Left lobe of liver (tissue), 2 donors: Measurements from ENCODE around the gene PPP4R3B. TPM values are rescaled to one million over a fixed set of nuclear protein-coding genes. Genes with fewer than 3 reads are reported as not detected.
A peak's percentile ranks its signal among the peaks of the same experiment; 100 is the strongest.
"Not testable (repeated sequence)": the region's sequence is repeated elsewhere in the genome, so short reads cannot be mapped to it uniquely, and the experiment has no call there.

ENCODE experiments used
- ATAC-seq: fragments of 200-7000 bp; cut with Tn5 transposase; one replicate; pipeline ENCODE4 v1.9.1; 2020; ENCODE audit warnings: mild to moderate bottlenecking, moderate library complexity
- DNase-seq: peaks from one replicate; pipeline ENCODE4 v3.0.0-alpha.2; 2020; ENCODE audit warnings: low spot score
- total RNA-seq: library from RNA; stranded (reverse); gene quantifications from one replicate; pipeline ENCODE4 v1.2.1, GENCODE V29; 2021
- donor health status: DM: no; HTN: no; CAD: no; lungs with moderate emphysema.
- donor health status: DM: no; HTN: yes; CAD: no.

Gene PPP4R3B
- total RNA-seq, 1 donor from 2014 or later, result 38.7 TPM

DNA sequence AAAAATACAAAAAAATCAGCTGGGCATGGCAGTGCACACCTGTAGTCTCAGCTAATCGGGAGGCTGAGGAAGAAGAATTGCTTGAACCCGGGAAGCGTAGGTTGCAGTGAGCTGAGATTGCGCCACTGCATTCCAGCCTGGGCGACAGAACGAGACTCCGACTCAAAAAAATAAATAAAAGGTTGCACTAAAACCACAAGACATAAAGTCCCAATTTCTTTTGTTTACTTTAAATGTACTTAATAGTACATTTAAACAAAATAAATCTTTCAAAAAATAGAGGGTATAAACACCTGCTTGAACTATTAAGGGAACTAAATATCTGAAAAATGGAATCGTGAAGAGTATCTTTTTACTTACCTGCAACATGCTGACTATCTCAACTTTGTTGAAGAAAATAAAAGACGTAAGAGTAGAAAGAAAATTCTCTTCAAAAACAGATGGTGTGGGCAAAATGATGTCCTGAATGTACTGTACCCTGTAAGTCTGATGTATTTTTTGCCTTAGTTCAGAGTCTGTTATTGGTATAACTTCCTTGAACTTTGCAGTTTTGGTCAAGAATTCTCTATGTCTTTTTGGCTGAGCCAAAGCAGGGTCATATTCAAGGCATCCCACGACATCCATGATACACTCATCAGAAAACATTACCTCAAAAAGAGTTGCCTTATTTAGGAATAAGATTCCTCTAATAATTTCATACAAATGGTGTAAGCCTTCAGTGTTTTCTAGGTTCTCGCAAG is 19.2 kb downstream of the PPP4R3B start:
- DNase-seq, result no peak
- no peak for ATAC-seq

DNA sequence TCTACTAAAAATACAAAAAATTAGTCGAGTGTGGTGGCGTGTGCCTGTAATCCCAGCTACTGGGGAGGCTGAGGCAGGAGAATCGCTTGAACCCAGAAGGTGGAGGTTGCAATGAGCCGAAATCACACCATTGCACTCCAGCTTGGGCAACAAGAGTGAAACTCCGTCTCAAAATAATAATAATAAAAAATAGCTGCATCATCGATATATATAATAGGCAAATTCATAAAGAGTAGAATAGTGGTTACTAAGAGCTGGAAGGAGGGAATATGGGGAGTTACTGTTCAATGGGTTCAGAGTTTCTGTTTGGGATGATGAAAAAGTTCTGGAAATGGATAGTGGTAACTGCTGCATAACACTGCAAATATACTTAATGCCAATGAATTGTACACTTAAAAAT is 20.6 kb downstream of the PPP4R3B start:
- not testable (repeated sequence) for ATAC-seq

DNA sequence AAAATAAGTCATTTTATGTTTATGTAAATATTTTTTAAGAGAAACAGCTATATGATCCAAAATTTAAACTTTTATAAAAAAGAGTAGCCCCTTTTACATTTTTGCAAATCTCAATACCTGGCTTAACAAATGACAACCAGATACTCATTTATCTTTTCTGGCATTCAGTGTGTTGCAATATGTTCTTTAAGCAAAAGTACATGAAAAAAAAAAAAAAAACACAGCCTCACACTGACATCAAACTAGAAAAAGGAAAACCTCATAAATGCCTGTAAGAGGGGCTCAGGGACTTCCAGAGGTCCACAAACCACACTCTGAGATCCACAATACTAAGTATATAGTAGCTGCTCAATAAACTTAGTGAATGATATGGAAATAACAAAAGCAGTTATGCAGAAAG is 21.9 kb downstream of the PPP4R3B start:
- peak; percentile 25 for ATAC-seq
- DNase-seq, result no peak

More for the DNA sequence above, 20.6 kb downstream of the PPP4R3B start:
- not testable (repeated sequence) for DNase-seq

DNA sequence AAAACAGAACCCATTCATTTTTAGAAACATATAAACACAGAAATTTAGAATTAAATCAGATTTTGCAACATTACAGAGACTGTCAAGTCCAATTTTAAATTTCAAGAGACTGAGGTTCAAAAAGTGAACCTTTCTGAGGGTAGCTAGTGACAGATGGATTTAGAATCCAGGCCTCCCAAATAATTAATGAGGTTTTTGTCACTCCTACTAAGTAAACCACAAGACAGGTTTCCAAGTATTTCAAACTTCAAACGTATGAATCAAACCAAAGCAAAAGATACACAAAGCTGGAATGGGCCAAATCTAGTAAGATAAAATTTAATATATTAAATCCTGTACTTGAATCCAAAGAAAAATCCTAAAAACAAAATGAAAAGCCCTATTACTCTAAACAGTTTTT is 25.3 kb downstream of the PPP4R3B start:
- DNase-seq (no peak), ATAC-seq (no peak)

GRCh38 chr2:55590810-55591440 is 26.5 kb downstream of the PPP4R3B start:
- DNase-seq (no peak), ATAC-seq (no peak)

GRCh38 chr2:55585451-55586080 is 31.9 kb downstream of the PPP4R3B start:
- DNase-seq (no peak), ATAC-seq (no peak)

DNA sequence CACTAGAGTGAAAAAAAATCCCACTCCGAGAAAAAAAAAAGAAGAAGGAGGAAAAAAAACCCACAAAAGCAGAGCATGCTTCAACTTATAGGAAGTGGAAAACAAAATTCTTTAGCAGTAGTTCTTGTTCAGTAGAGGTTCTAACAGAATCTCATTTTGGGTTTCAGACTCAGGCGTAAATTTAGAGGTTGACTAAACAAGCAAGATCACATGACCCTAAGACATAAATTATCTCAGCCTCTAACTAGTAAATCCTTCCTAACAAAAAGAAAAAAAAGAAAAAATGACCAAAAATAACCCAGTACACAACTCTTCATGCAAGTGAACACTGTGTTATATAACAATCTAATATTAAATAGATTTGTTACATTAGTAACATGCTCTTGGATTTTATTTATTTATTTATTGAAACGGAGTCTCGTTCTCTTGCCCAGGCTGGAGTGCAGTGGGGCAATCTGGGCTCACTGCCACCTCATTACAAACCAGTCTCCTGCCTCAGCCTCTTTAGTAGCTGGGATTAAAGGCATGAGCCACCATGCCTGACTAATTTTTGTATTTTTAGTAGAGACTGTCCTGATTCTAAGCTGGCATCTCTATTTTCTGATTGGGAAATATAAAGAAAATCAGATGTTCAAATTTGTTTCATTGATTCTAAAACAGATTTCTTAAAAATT is 35.4 kb downstream of the PPP4R3B start:
- no peak for ATAC-seq
- no peak for DNase-seq

GRCh38 chr2:55581435-55581834 is 36.0 kb downstream of the PPP4R3B start:
- ATAC-seq (no peak), DNase-seq (no peak)

DNA sequence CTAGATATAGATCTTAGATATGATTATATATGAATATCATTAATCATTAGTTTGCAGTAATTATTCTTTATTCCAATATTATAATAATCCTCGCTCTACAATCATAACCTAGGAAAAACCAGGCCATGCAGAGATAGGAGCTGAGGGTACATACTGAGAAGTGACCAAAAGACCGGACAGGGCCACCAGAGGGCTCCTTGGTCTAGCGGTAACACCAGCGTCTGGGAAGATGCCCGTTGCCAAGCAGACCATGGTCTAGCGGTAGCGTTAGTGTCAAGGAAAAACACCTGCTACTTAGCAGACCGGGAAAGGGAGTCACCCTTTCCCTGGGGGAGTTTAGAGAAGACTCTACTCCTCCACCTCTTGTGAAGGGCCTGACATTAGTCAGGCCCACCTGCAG is 48.4 kb downstream of the PPP4R3B start:
- ATAC-seq, DNase-seq: not testable (repeated sequence)

DNA sequence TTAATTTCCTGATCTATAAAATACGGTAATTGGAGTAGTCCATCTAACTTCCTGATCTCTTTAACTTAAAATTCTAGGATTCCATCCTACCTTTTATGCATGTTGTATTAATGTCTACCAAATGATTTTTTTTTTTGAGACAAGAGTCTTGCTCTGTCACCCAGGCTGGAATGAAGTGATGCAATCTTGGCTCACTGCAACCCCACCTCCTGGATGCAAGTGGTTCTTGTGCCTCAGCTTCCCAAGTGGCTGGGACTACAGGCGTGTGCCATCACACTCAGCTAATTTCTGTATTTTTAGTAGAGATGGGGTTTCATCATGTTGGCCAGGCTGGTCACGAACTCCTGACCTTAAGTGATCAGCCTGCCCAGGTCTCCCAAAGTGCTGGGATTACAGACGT is 50.1 kb downstream of the PPP4R3B start:
- ATAC-seq (no peak), DNase-seq (no peak)

DNA sequence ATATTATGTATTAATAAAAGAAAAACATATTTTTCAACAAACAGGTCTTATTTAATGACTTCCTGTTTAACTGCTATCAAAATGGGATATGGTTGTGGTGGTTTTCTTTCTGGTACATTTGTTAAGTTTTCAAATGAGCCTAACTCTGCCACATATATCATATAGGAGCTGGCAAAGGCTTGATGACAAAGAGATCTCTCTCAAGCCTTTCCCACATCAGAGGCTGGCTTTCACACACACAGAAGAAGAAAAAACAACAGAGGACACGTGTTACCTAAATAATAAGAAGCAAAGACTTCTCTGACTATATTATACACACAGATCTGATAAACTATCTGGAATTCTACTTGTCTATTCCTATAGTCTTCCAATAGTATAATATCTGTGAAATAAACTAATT is 51.8 kb downstream of the PPP4R3B start:
- no peak for DNase-seq
- ATAC-seq, result no peak

DNA sequence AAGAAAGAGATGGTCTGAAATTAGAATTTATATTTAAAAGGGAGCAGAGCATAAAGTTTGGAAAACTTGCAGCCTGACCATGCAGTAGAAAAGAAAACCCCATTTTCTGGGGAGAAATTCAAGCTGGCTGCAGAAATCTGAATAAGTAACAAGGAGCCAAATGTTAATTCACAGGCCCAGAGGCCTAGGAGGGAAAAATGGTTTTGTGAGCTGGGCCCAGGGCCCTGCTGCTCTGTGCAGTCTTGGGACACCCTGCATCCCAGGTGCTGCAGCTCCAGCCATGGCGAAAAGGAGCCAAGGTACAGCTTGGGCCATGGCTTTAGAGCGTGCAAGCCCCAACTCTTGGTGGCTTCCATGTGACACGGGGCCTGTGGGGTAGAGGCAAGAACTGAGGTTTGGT is 56.6 kb downstream of the PPP4R3B start:
- ATAC-seq, result peak; percentile 13
- no peak for DNase-seq

DNA sequence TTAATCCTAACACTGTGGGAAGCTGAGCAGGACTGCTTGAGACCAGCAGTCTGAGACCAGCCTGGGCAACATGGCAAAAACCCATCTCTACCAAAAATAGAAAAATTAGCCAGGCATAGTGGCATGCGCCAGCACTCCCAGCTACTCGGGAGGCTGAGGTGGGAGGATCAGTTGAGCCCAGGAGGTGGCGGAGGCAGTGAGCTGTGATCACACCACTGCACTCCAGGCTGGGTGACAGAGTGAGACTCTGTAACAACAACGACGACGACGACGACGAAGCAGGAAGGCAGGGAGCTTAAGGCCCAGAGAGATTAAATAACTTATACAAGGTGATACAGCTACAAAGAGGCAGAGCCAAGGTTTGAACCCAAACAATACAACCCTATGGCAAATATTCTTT is 60.6 kb downstream of the PPP4R3B start:
- no peak for ATAC-seq
- DNase-seq, result no peak

GRCh38 chr2:55555977-55556376 is 61.4 kb downstream of the PPP4R3B start:
- no peak for DNase-seq
- ATAC-seq, result no peak

DNA sequence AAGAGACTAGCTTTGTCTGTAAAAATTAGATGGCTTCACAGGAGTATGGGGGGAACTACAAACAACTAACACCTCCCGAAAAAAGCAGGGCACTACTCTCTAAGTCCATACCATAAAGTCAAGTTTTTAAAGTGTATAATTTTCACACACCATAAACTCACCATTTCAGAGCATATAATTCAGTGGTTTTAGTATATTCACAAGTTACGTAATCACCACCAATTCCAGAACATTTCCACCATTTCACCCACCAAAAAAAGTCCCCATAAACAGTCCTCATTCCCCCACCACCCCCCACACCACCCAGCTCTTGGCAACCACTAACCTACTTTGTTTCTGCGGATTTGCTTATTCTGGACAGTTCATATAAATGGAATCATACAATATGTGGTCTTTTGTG is 64.1 kb downstream of the PPP4R3B start:
- no peak for ATAC-seq
- DNase-seq, result no peak

GRCh38 chr2:55550368-55551102 is 66.9 kb downstream of the PPP4R3B start:
- no peak for ATAC-seq
- DNase-seq, result no peak

DNA sequence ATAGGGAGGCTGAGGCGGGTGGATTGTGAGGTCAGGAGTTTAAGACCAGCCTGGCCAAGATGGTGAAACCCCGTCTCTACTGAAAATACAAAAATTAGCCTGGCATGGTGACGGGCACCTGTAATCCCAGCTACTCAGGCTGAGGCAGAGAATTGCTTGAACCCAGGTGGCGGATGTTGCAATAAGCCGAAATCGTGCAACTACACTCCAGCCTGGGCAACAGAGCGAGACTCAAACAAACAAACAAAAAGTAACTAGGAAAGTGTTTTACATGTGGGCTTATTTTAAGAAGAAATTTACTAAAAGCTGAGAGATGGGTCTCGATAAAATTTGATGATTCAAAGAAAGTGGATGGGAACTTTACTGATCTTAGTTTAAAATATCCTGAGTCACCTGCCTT is 69.7 kb downstream of the PPP4R3B start:
- not testable (repeated sequence) for DNase-seq, ATAC-seq

- no peak for DNase-seq
- ATAC-seq, result no peak
These were observed 70.4 kb downstream of the PPP4R3B start for GRCh38 chr2:55547001-55547400.

DNA sequence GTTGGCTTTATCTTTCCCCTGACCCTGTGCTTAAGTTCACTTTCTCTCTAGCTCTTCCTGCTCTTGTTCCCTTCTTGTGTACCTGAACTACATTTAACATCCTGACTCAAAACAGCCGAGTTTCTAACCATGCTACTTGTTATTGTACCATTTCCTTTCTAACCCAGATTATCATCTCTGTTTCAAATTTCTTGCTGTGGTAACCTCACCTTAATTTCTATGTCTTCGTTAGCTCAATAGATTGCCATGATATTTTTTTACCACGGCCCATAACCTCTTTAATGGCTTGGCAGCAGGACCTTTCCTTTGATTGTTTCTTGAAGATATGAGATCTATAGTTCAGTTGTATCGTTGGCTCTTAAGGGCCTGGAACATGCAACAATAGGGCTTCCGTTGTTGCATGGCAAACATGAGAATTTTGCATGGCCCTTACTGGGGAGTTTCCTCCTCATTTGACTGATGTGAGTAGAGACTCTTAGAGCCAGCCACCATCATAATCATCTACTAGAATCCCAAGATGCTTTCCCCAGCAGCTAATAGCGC is 86.8 kb downstream of the PPP4R3B start:
- no peak for DNase-seq
- ATAC-seq, result no peak

DNA sequence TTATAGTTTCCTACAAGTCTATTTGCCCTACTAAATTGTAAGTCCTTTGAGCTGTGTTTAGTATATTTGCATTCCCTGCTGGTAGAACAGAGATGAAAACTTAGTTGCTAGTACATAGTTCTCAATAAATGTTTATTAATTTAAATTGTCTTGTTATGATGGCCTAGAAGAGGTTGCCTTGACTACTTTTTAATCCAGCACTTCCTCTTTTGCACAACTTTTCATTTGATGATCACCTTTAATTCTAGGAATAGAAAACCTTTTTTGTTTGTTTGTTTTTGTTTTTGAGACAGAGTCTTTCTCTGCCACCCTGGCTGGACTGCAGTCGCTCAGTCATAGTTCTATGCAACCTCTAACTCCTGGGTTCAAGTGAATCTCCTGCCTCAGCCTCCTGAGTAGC is 91.2 kb downstream of the PPP4R3B start:
- no peak for DNase-seq
- ATAC-seq, result no peak
